Measurements from ENCODE around the gene APOA4.

GRCh38 chr11:116866804-116867455 lies 43.8 kb upstream of the APOA4 start:
- TF ChIP-seq GATA3 (IDR thresholded peaks at IDR 0.05; ENCODE audit: borderline replicate concordance), result no peak
- no peak for TF ChIP-seq HOXB5 (CRISPR knock-in tag; IDR thresholded peaks at IDR 0.05)
- TF ChIP-seq, protein P1, sequence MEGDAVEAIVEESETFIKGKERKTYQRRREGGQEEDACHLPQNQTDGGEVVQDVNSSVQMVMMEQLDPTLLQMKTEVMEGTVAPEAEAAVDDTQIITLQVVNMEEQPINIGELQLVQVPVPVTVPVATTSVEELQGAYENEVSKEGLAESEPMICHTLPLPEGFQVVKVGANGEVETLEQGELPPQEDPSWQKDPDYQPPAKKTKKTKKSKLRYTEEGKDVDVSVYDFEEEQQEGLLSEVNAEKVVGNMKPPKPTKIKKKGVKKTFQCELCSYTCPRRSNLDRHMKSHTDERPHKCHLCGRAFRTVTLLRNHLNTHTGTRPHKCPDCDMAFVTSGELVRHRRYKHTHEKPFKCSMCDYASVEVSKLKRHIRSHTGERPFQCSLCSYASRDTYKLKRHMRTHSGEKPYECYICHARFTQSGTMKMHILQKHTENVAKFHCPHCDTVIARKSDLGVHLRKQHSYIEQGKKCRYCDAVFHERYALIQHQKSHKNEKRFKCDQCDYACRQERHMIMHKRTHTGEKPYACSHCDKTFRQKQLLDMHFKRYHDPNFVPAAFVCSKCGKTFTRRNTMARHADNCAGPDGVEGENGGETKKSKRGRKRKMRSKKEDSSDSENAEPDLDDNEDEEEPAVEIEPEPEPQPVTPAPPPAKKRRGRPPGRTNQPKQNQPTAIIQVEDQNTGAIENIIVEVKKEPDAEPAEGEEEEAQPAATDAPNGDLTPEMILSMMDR (IDR thresholded peaks at IDR 0.05), result no peak
